OCI-LY7 (cell line): ENCODE results near the gene BPGM. TPM values are rescaled to one million over a fixed set of nuclear protein-coding genes. Genes with fewer than 3 reads are reported as not detected.
A peak's percentile ranks its signal among the peaks of the same experiment; 100 is the strongest.

Experiments
- BruUV-seq: library from RNA; stranded (reverse); fragments of 400-500 nt; replicated peaks from 2 replicates; lab custom pipeline; 2021; lab: Mats Ljungman, UMichigan
- CTCF ChIA-PET: fragments of 300-600 bp; sonication (Branson Sonifier 250); formaldehyde crosslinking; loops from one replicate; lab custom pipeline; 2022; ENCODE audit warnings: antibody characterized with exemption; ENCODE audit not compliant: unreplicated experiment; lab: Charles Lee
- POLR2A ChIA-PET: fragments of 300-600 bp; sonication (Branson Sonifier 250); formaldehyde crosslinking; loops from one replicate; lab custom pipeline; 2022; ENCODE audit warnings: antibody characterized with exemption; lab: Charles Lee
- DNase-seq: peaks from one replicate; pipeline ENCODE4 v3.0.0-alpha.2; 2015; ENCODE audit warnings: low spot score
- H2AFZ ChIP-seq: fragments of 200-600 bp; sonication (generic), shearing (Covaris generic); 2 replicates; pipeline ENCODE4 v1.6.1; 2014; ENCODE audit warnings: mild to moderate bottlenecking, antibody characterized with exemption, low read length, moderate library complexity
- H3K27ac ChIP-seq: fragments of 200-600 bp; sonication (generic); 2 replicates; pipeline ENCODE4 v1.5.1; 2014; ENCODE audit warnings: mixed run types, low read depth, mild to moderate bottlenecking, moderate library complexity, low read length, inconsistent platforms; ENCODE audit not compliant: poor library complexity, severe bottlenecking
- H3K36me3 ChIP-seq: fragments of 200-600 bp; sonication (generic); 2 replicates; pipeline ENCODE4 v1.6.1; 2014; ENCODE audit warnings: mild to moderate bottlenecking, antibody characterized with exemption, low read length, moderate library complexity, mixed read lengths; ENCODE audit not compliant: insufficient read depth
- H3K4me1 ChIP-seq: fragments of 200-600 bp; sonication (generic); 2 replicates; pipeline ENCODE4 v1.5.1; 2014; ENCODE audit warnings: mild to moderate bottlenecking, low read length; ENCODE audit not compliant: insufficient read depth, poor library complexity, severe bottlenecking
- H3K4me2 ChIP-seq: fragments of 200-600 bp; sonication (generic); 2 replicates; pipeline ENCODE4 v1.6.1; 2014; ENCODE audit warnings: mild to moderate bottlenecking, low read length
- H3K4me3 ChIP-seq: fragments of 200-600 bp; sonication (generic); 2 replicates; pipeline ENCODE4 v1.5.1; 2014; ENCODE audit warnings: mild to moderate bottlenecking, low read depth, low read length; ENCODE audit not compliant: poor library complexity, severe bottlenecking
- H3K79me2 ChIP-seq: fragments of 200-600 bp; sonication (generic); 2 replicates; pipeline ENCODE4 v1.6.1; 2016; ENCODE audit warnings: low read depth, mild to moderate bottlenecking, low read length, moderate library complexity, mixed read lengths; ENCODE audit not compliant: insufficient read depth
- H3K9me2 ChIP-seq: fragments of 200-600 bp; sonication (generic); 2 replicates; pipeline ENCODE4 v1.6.1; 2016; ENCODE audit warnings: mild to moderate bottlenecking, low read length, mixed read lengths; ENCODE audit not compliant: insufficient read depth
- H3K9me3 ChIP-seq: fragments of 200-600 bp; sonication (generic); 2 replicates; pipeline ENCODE4 v1.6.1; 2014; ENCODE audit warnings: mild to moderate bottlenecking, mixed run types, low read length, mixed read lengths
- H4K20me1 ChIP-seq: fragments of 200-600 bp; sonication (generic); 2 replicates; pipeline ENCODE4 v1.6.1; 2014; ENCODE audit warnings: mild to moderate bottlenecking, antibody characterized with exemption, low read length, moderate library complexity, mixed read lengths; ENCODE audit not compliant: insufficient read depth
- EZH2phosphoT487 ChIP-seq: fragments of 200-600 bp; sonication (generic); IDR thresholded peaks from 2 replicates; pipeline ENCODE4 v1.6.1; 2018; ENCODE audit warnings: low read depth, borderline replicate concordance, mild to moderate bottlenecking, mixed run types, antibody characterized with exemption, low read length, moderate library complexity, mixed read lengths
- intact Hi-C: fragments of 100-400 bp; cut with micrococcal nuclease; formaldehyde crosslinking; loops from one replicate; pipeline ENCODE4 v1.10.0; 2022; ENCODE audit not compliant: unreplicated experiment
- total RNA-seq, 2 experiments: library from RNA; depleted of rRNA in 1 of 2; stranded (reverse); fragments of >200 nt in 1 of 2; shearing (Covaris generic) in 1 of 2; gene quantifications; 2 replicates each; pipeline ENCODE4 v1.2.3, GENCODE V29; 2014 to 2022
- TF ChIP-seq, protein P1 (sequence below): fragments of 200-600 bp; sonication (generic); conservative IDR thresholded peaks from 2 replicates; pipeline ENCODE4 v1.5.1; 2014; ENCODE audit warnings: mild to moderate bottlenecking, antibody characterized with exemption, low read length, moderate library complexity, mixed read lengths

Gene BPGM
- total RNA-seq, 2 experiments from 2014 or later: 16.6 to 18.7 TPM

DNA sequence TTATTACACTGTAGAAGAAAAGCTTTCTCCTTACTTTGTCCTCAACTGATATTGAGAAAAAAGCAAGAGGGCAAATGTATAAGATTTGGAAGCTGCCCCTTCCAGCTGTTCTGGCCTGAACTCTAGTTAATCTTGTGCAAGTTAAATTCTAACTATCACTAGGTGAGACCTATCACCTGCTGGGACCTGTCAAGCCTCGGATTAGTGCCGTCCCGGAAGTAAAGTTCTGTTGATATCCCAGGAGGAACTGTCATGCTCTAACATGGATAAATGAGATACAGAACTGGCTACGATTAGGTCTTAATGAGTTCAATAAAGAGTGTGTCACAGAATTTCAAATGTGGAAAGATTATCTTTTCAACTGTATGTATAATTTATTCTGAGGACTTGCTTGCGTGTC lies 1.2 kb upstream of the BPGM start:
- H2AFZ ChIP-seq: peak overlapping the region; percentile 78; the same call in 1 of the 2 replicates
- BruUV-seq: no TSS peak

DNA sequence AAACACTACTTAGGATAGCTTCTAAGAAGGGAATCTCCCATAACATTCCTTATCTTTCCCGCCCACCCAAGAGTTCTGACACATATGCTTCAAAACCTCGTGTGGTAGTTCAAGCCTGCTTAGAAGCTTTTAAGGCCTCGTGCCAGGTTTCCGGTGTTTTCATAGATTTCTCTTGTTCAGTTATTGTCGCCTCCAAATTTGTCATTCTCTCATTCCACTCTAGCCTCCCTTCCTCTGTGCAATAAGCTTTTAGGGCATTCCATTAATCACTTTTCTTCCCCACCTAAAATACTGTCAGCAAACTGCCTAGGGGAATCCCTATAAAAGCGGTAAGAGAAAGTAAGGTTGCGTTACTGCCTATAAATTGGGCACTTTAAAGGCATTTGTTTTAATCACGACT lies 718 bp upstream of the BPGM start:
- H3K9me2 ChIP-seq: no peaks in the 10 kb centered on the region
- no peaks in the 10 kb centered on the region for H4K20me1 ChIP-seq
- 0 out of 2 replicates have a peak, but pooled peaks cover 6% of the 10 kb centered on the region for H3K36me3 ChIP-seq
- H3K4me2 ChIP-seq: peak overlapping the region; percentile 92
- POLR2A ChIA-PET: interaction anchor here (0.6 to 6.9 kb wide), 19 partner anchors 11 to 535 kb away, joined by 3 to 81 read pairs (median 3); partner anchors contain the start of gene AKR1B1
- TSS peak; percentile 97 for BruUV-seq
- CTCF ChIA-PET: interaction anchor here (2.0 kb wide), 1 partner anchor 13 kb away, joined by 7 read pairs; no protein-coding TSS in a partner anchor
- intact Hi-C loops: loop anchor here (2.0 to 10.0 kb wide), 6 partner anchors 121 to 1709 kb away; partner anchors contain the start of genes AGBL3, AKR1B1, CYREN and NUP205
- peaks cover 33% of the 10 kb centered on the region; the same call in 1 of the 2 replicates for H3K79me2 ChIP-seq
- peak overlapping the region; percentile 90 for H3K4me3 ChIP-seq
- DNase-seq: peak; percentile 39
- no peaks in the 10 kb centered on the region for H3K9me3 ChIP-seq
- peak overlapping the region; percentile 78; the same call in 1 of the 2 replicates for H2AFZ ChIP-seq
- H3K27ac ChIP-seq: peak overlapping the region; percentile 67
- H3K4me1 ChIP-seq: peaks cover 36% of the 10 kb centered on the region
- no peak for TF ChIP-seq EZH2phosphoT487
- TF ChIP-seq, protein P1, sequence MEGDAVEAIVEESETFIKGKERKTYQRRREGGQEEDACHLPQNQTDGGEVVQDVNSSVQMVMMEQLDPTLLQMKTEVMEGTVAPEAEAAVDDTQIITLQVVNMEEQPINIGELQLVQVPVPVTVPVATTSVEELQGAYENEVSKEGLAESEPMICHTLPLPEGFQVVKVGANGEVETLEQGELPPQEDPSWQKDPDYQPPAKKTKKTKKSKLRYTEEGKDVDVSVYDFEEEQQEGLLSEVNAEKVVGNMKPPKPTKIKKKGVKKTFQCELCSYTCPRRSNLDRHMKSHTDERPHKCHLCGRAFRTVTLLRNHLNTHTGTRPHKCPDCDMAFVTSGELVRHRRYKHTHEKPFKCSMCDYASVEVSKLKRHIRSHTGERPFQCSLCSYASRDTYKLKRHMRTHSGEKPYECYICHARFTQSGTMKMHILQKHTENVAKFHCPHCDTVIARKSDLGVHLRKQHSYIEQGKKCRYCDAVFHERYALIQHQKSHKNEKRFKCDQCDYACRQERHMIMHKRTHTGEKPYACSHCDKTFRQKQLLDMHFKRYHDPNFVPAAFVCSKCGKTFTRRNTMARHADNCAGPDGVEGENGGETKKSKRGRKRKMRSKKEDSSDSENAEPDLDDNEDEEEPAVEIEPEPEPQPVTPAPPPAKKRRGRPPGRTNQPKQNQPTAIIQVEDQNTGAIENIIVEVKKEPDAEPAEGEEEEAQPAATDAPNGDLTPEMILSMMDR: no peak

More for the DNA sequence above, 1.2 kb upstream of the BPGM start:
- Histone ChIP-seq H3K9me3 (no peaks in the 10 kb centered on the region), H3K27ac (peak overlapping the region; percentile 67), H3K4me1 (peaks cover 32% of the 10 kb centered on the region), H3K9me2 (no peaks in the 10 kb centered on the region), H3K4me3 (peak overlapping the region; percentile 90), H3K36me3 (0 out of 2 replicates have a peak, but pooled peaks cover 6% of the 10 kb centered on the region), H3K79me2 (peaks cover 31% of the 10 kb centered on the region; the same call in 1 of the 2 replicates), H4K20me1 (no peaks in the 10 kb centered on the region), H3K4me2 (peak overlapping the region; percentile 92)
- CTCF ChIA-PET: interaction anchor here (2.0 kb wide), 1 partner anchor 12 kb away, joined by 7 read pairs; no protein-coding TSS in a partner anchor
- POLR2A ChIA-PET: interaction anchor here (0.7 to 6.9 kb wide), 17 partner anchors 9 to 536 kb away, joined by 3 to 81 read pairs (median 3); no protein-coding TSS in a partner anchor
- intact Hi-C loops: loop anchor here (5.0 to 10.0 kb wide), 4 partner anchors 122 to 1709 kb away; partner anchors contain the start of genes AKR1B1 and NUP205
- DNase-seq: no peak
- TF ChIP-seq EZH2phosphoT487: no peak
- TF ChIP-seq, protein P1: no peak
